ENCODE data around the gene SLC5A1.

The SLC5A1 gene

DNA sequence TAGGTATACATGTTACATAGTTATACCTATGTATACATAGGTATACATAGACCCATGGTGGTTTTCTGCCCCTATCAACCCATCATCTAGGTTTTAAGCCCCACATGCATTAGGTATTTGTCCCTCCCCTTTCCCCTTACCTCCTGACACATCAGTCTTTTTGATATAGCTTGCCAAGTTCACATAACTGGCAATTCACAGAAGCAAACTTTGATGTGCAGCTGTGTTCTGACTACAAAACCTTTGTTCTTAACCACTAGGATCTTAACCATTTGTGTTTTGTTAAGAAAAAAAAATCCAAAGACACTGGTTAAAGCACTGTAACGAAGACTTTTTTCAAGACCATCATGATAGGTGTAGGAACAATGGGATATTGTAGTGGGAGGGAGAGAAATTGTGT is 42.9 kb upstream of the SLC5A1 start:
- TF ChIP-seq CTCF (conservative IDR thresholded peaks at IDR 0.05; ENCODE audit: low read depth, low read length) = no peak
- H3K36me3 ChIP-seq (ENCODE audit: insufficient read depth) = no peaks in the 10 kb centered on the region
- H2AFZ ChIP-seq (ENCODE audit: low read depth) = no peak overlapping the region
- no peaks in the 10 kb centered on the region for H3K79me2 ChIP-seq (ENCODE audit: insufficient read depth, low read depth)
- no peak overlapping the region for H3K4me2 ChIP-seq
- no peaks in the 10 kb centered on the region for H3K27me3 ChIP-seq (ENCODE audit: insufficient read depth, low read depth)
- H3K27ac ChIP-seq = no peak overlapping the region
- H3K9ac ChIP-seq = no peak overlapping the region
- H4K20me1 ChIP-seq (ENCODE audit: insufficient read depth) = no peaks in the 10 kb centered on the region
- H3K4me1 ChIP-seq (ENCODE audit: low read depth, poor library complexity, severe bottlenecking) = no peaks in the 10 kb centered on the region
- H3K4me3 ChIP-seq (IDR thresholded peaks at IDR 0.05; ENCODE audit: insufficient read depth, low read depth, low read length) = no peak overlapping the region

DNA sequence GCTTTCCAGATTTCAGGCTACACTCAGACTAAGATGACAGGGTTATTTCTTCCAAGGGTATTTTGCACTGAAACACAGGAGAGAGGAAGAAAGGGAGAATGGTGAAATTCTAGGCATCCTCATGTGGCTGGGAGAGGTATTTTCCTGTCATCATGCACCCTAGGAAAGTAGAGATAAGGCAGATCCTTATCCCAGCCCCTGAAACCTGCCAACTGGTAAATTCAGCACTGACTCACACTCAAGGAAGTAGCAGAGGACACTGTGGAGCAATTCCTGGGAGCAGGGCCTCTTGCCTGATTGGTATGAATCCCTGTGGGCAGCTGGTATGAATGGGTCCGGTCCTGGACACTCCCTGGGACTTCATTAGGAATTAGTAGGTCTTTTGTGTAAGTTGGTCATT is 37.6 kb upstream of the SLC5A1 start:
- no peak for TF ChIP-seq CTCF (conservative IDR thresholded peaks at IDR 0.05; ENCODE audit: low read depth, low read length)
- H3K4me1 ChIP-seq (ENCODE audit: low read depth, poor library complexity, severe bottlenecking) = no peaks in the 10 kb centered on the region
- no peak overlapping the region for H3K4me3 ChIP-seq (IDR thresholded peaks at IDR 0.05; ENCODE audit: insufficient read depth, low read depth, low read length)
- no peak overlapping the region for H2AFZ ChIP-seq (ENCODE audit: low read depth)
- H3K27me3 ChIP-seq (ENCODE audit: insufficient read depth, low read depth) = no peaks in the 10 kb centered on the region
- H3K4me2 ChIP-seq = no peak overlapping the region
- no peaks in the 10 kb centered on the region for H4K20me1 ChIP-seq (ENCODE audit: insufficient read depth)
- no peak overlapping the region for H3K27ac ChIP-seq
- no peaks in the 10 kb centered on the region for H3K36me3 ChIP-seq (ENCODE audit: insufficient read depth)
- no peaks in the 10 kb centered on the region for H3K79me2 ChIP-seq (ENCODE audit: insufficient read depth, low read depth)
- no peak overlapping the region for H3K9ac ChIP-seq

DNA sequence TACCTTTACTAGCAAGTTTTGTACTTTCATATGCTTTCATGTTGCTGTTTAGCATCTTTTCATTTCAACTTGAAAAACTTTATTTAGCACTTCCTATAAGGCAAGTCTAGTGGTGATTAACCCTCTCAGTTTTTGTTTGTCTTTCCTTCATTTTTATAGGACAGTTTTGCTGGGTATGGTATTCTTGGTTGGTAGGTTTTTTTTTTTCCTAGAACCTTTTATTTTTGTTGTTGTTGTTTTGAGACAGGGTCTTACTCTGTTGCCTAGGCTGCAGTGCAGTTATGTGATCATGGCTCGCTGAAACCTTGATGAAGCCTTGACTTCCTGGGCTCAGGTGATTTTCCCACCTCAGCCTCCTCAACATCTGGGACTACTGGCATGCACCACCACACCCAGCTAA is 29.9 kb upstream of the SLC5A1 start:
- no peak for TF ChIP-seq CTCF (conservative IDR thresholded peaks at IDR 0.05; ENCODE audit: low read depth, low read length)
- Histone ChIP-seq H3K4me2 (no peak overlapping the region), H3K79me2 (ENCODE audit: insufficient read depth, low read depth) (no peaks in the 10 kb centered on the region), H3K4me3 (IDR thresholded peaks at IDR 0.05; ENCODE audit: insufficient read depth, low read depth, low read length) (no peak overlapping the region), H4K20me1 (ENCODE audit: insufficient read depth) (no peaks in the 10 kb centered on the region), H3K36me3 (ENCODE audit: insufficient read depth) (no peaks in the 10 kb centered on the region; the same call in 1 of the 2 replicates), H2AFZ (ENCODE audit: low read depth) (no peak overlapping the region), H3K9ac (no peak overlapping the region), H3K27ac (no peak overlapping the region), H3K27me3 (ENCODE audit: insufficient read depth, low read depth) (no peaks in the 10 kb centered on the region), H3K4me1 (ENCODE audit: low read depth, poor library complexity, severe bottlenecking) (peaks cover 5% of the 10 kb centered on the region)

DNA sequence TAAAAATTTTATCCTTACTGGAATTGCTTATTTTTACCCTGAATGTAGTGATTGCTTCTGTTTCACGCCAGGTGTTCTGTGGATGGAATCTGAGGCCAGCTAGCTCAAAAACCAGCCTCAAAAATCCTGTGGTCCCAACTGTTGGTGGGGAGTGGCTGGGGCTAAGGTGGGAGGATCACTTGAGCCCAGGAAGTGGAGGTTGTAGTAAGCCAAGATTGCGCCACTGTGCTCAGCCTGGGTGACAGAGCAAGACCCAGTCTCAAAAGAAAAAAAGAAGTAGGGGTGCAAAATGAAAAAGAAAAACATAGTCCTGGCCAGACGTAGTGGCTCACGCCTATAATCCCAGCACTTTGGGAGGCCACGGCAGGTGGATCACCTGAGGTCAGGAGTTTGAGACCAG is 27.0 kb upstream of the SLC5A1 start:
- no peaks in the 10 kb centered on the region for H4K20me1 ChIP-seq (ENCODE audit: insufficient read depth)
- no peak overlapping the region for H3K27ac ChIP-seq
- TF ChIP-seq CTCF (conservative IDR thresholded peaks at IDR 0.05; ENCODE audit: low read depth, low read length) = no peak
- H3K9ac ChIP-seq = no peak overlapping the region
- no peak overlapping the region for H3K4me3 ChIP-seq (IDR thresholded peaks at IDR 0.05; ENCODE audit: insufficient read depth, low read depth, low read length)
- H2AFZ ChIP-seq (ENCODE audit: low read depth) = no peak overlapping the region
- peaks cover 17% of the 10 kb centered on the region for H3K4me1 ChIP-seq (ENCODE audit: low read depth, poor library complexity, severe bottlenecking)
- H3K4me2 ChIP-seq = no peak overlapping the region
- H3K36me3 ChIP-seq (ENCODE audit: insufficient read depth) = no peaks in the 10 kb centered on the region; the same call in 1 of the 2 replicates
- H3K27me3 ChIP-seq (ENCODE audit: insufficient read depth, low read depth) = no peaks in the 10 kb centered on the region
- no peaks in the 10 kb centered on the region for H3K79me2 ChIP-seq (ENCODE audit: insufficient read depth, low read depth)

Measured in KMS-11 (cell line).